ENCODE measurements around the gene NUCKS1. TPM values are rescaled to one million over a fixed set of nuclear protein-coding genes. Genes with fewer than 3 reads are reported as not detected.

Gene NUCKS1
- total and polyA plus RNA-seq, 10 of the 15 experiments (the other 5 are each of a cell fraction or from before 2014, with no cell fraction given): 40.5 to 135 (median 55.5) TPM

DNA sequence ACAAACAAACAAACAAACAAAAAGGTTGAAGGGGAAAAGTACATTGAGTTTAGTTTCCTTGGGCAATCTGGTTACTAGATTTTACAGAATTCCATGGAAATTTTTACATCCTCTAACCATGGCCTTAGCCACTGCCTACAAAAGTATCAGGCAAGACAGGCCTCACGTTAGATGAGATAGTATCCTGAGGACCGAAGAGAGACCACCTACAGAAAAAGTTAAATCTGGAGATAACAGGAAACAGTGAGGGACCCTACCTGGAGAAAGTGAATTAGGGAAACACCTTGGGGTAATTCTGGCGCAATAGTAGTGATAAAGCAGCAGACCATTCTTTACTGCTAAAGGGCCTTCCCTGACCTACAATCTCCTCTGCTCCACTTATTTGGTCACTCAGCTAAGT lies 16.6 kb upstream of the NUCKS1 start:
- Histone ChIP-seq H3K4me2 (ENCODE audit: control insufficient read depth, insufficient read depth) (no peak overlapping the region), H3K27ac (ENCODE audit: control insufficient read depth, insufficient read depth) (no peak overlapping the region), H3K9ac (ENCODE audit: control insufficient read depth, insufficient read depth, low read length) (no peak overlapping the region), H3K27me3 (replicated peaks in 1 of 2; ENCODE audit: control insufficient read depth in 2 of 2, insufficient read depth in 2 of 2, low read length in 1 of 2) (no peaks in the 10 kb centered on the region), H2AFZ (ENCODE audit: control insufficient read depth, low read depth, low read length) (no peak overlapping the region), H3K36me3 (ENCODE audit: control insufficient read depth in 2 of 2, insufficient read depth in 2 of 2, low read length in 1 of 2) (no peaks in the 10 kb centered on the region; a peak in 1 of 4 replicates), H3K4me3 (no peak overlapping the region), H4K20me1 (ENCODE audit: control insufficient read depth, insufficient read depth) (no peaks in the 10 kb centered on the region), H3K9me3 (replicated peaks; ENCODE audit: control insufficient read depth, insufficient read depth, low read length) (no peaks in the 10 kb centered on the region), H3K79me2 (ENCODE audit: control insufficient read depth, insufficient read depth, low read length) (no peaks in the 10 kb centered on the region), H3K4me1 (ENCODE audit: control insufficient read depth, insufficient read depth, low read length) (peaks cover 7% of the 10 kb centered on the region; the same call in 1 of the 2 replicates)
- FAIRE-seq: no peak
- no peak for ATAC-seq
- POLR2A ChIA-PET: interaction anchor here (1.0 kb wide), 1 partner anchor 173 kb away, joined by 3 read pairs; no protein-coding TSS in a partner anchor
- WGBS (ENCODE audit: insufficient coverage, insufficient replicate concordance, low lambda C conversion rate, missing lambda C conversion rate): 66% methylated on average over 3 of the region's 3 CpGs
- CTCF ChIA-PET: no interaction called here
- RAD21 ChIA-PET (ENCODE audit: unreplicated experiment): no interaction called here
- SMC1A ChIA-PET (ENCODE audit: uncharacterized antibody, unreplicated experiment): interaction anchor here (1.0 kb wide), 1 partner anchor 13 kb away, joined by 3 read pairs; no protein-coding TSS in a partner anchor
- in situ Hi-C loops (cut with MboI): no loop called here
- no TSS peak for BruUV-seq (replicated peaks)
- intact Hi-C loops (cut with micrococcal nuclease; ENCODE audit: unreplicated experiment): no loop called here
- no peak for DNase-seq (ENCODE audit: low read depth, low spot score)
- TF ChIP-seq FOS (IDR thresholded peaks at IDR 0.05; ENCODE audit: borderline replicate concordance, extremely low read depth, insufficient read length) (no peak), BMI1 (IDR thresholded peaks at IDR 0.05; ENCODE audit: borderline replicate concordance) (no peak), MXI1 (IDR thresholded peaks at IDR 0.05; ENCODE audit: low read depth, low read length) (no peak), SUPT20H (IDR thresholded peaks at IDR 0.05; ENCODE audit: borderline replicate concordance, control insufficient read depth, low read depth, low read length) (no peak), STAT1 (conservative IDR thresholded peaks at IDR 0.05) (no peak), ELK1 (IDR thresholded peaks at IDR 0.05; ENCODE audit: low read depth, low read length) (no peak), ZBED1 (IDR thresholded peaks at IDR 0.05; ENCODE audit: borderline replicate concordance) (no peak), RCOR1 (conservative IDR thresholded peaks at IDR 0.05; ENCODE audit: low read depth, low read length) (no peak)

Data from GM12878 (cell line).